Bronchial epithelial cell (primary cell): ENCODE measurements around the gene DYNC1LI1. TPM values are rescaled to one million over a fixed set of nuclear protein-coding genes. Genes with fewer than 3 reads are reported as not detected.
"Not testable (repeated sequence)": the region's sequence is repeated elsewhere in the genome, so short reads cannot be mapped to it uniquely, and the experiment has no call there.

Experiments used
- DNase-seq: peaks from one replicate; pipeline ENCODE4 v3.0.0-alpha.2; 2010; ENCODE audit warnings: low read depth
- FAIRE-seq: peaks from 2 replicates; lab custom pipeline; 2011; peaks lifted over from hg19 to GRCh38; lab: Jason Lieb, UNC
- H3K27me3 ChIP-seq: 2 replicates; pipeline ENCODE4 v1.5.1; 2011; ENCODE audit warnings: low read length; ENCODE audit not compliant: control insufficient read depth, insufficient read depth
- H3K36me3 ChIP-seq: 2 replicates; pipeline ENCODE4 v1.5.1; 2011; ENCODE audit warnings: low read length; ENCODE audit not compliant: control insufficient read depth, insufficient read depth
- H3K4me3 ChIP-seq: 2 replicates; pipeline ENCODE4 v1.5.1; 2011; ENCODE audit warnings: mild to moderate bottlenecking, low read depth, low read length, control low read depth
- CTCF ChIP-seq: IDR thresholded peaks from 2 replicates; pipeline ENCODE4 v1.5.1; 2011; ENCODE audit warnings: mild to moderate bottlenecking, moderate library complexity, low read length, control low read depth, inconsistent platforms; ENCODE audit not compliant: insufficient read depth, severe bottlenecking
- total RNA-seq: library from RNA; depleted of rRNA; stranded (reverse); fragments of >200 nt; gene quantifications from 2 replicates; pipeline ENCODE4 v1.2.1, GENCODE V29; 2014

DYNC1LI1 gene
- total RNA-seq, 1 donor from 2014 or later, result 24.5 TPM

- FAIRE-seq (no peak), DNase-seq (no peak)
- no peaks in the 10 kb centered on the region for H3K27me3 ChIP-seq
- no peak for TF ChIP-seq CTCF
- peaks cover 4% of the 10 kb centered on the region for H3K36me3 ChIP-seq
- no peak overlapping the region for H3K4me3 ChIP-seq
These were observed 44.9 kb downstream of the DYNC1LI1 start for GRCh38 chr3:32525720-32526119.

- DNase-seq (peak; percentile 53), FAIRE-seq (peak; percentile 80)
- no peak for TF ChIP-seq CTCF
- Histone ChIP-seq H3K27me3 (no peaks in the 10 kb centered on the region), H3K36me3 (peaks cover 2% of the 10 kb centered on the region), H3K4me3 (no peak overlapping the region)
These were observed 48.0 kb downstream of the DYNC1LI1 start for GRCh38 chr3:32522682-32523081.

- H3K4me3 ChIP-seq, H3K36me3 ChIP-seq, DNase-seq, H3K27me3 ChIP-seq, FAIRE-seq: not testable (repeated sequence)
These were observed 51.7 kb downstream of the DYNC1LI1 start for GRCh38 chr3:32518921-32519320.

GRCh38 chr3:32516751-32517150 is 53.9 kb downstream of the DYNC1LI1 start:
- H3K4me3 ChIP-seq, FAIRE-seq, DNase-seq, H3K36me3 ChIP-seq, H3K27me3 ChIP-seq: not testable (repeated sequence)

- no peaks in the 10 kb centered on the region for H3K36me3 ChIP-seq
- no peak for TF ChIP-seq CTCF
- DNase-seq, result no peak
- FAIRE-seq, result no peak
- no peaks in the 10 kb centered on the region for H3K27me3 ChIP-seq
- no peak overlapping the region for H3K4me3 ChIP-seq
These were observed 59.7 kb downstream of the DYNC1LI1 start for GRCh38 chr3:32511005-32511404.

GRCh38 chr3:32510075-32510724 is 60.5 kb downstream of the DYNC1LI1 start:
- DNase-seq (peak; percentile 58), FAIRE-seq (peak; percentile 97)
- no peaks in the 10 kb centered on the region for H3K36me3 ChIP-seq

More at GRCh38 chr3:32510075-32510724, 60.5 kb downstream of the DYNC1LI1 start:
- H3K4me3 ChIP-seq, result no peak overlapping the region
- peak; percentile 68 for TF ChIP-seq CTCF
- H3K27me3 ChIP-seq, result no peaks in the 10 kb centered on the region
